Right renal pelvis (tissue), 4 donors: ENCODE results near the gene P2RY11. TPM values are rescaled to one million over a fixed set of nuclear protein-coding genes. Genes with fewer than 3 reads are reported as not detected.

Experiments
- polyA plus RNA-seq, 4 donors: library from polyadenylated mRNA; unstranded; fragments of 120-200 nt; gene quantifications; one replicate each; pipeline ENCODE4 v1.2.1, GENCODE V29; 2013; ENCODE audit not compliant: insufficient read length in 4 of 4

P2RY11 gene
- polyA plus RNA-seq, 4 donors: 10.4 to 13.9 (median 12.2) TPM

Other genes starting within 250 kb of the P2RY11 start
- 10 to 100 TPM; 16.1 to 29.2 (median 18.0) TPM for gene OLFM2, start 175.2 kb upstream of the P2RY11 start, polyA plus RNA-seq
- 1 to 10 TPM in 1 of 4 donors, under 1 TPM in 3; 0.73 to 3.1 (median 0.85) TPM for gene COL5A3, start 101.2 kb upstream of the P2RY11 start, polyA plus RNA-seq
- under 1 TPM in 1 of 4 donors, not detected in 3; 0.10 TPM for gene RDH8, start 98.2 kb upstream of the P2RY11 start, polyA plus RNA-seq
- gene SHFL, start 25.4 kb upstream of the P2RY11 start, polyA plus RNA-seq: 10 to 100 TPM; 24.6 to 28.9 (median 26.1) TPM
- 1 to 10 TPM; 2.3 to 4.8 (median 2.9) TPM for gene ANGPTL6, start 9.0 kb upstream of the P2RY11 start, polyA plus RNA-seq
- gene PPAN, start 5.3 kb upstream of the P2RY11 start, polyA plus RNA-seq: 10 to 100 TPM; 28.6 to 36.4 (median 32.1) TPM
- 100 to 1,000 TPM; 188 to 215 (median 195) TPM for gene EIF3G, start 8.2 kb downstream of the P2RY11 start, polyA plus RNA-seq
- 100 to 1,000 TPM in 3 of 4 donors, 10 to 100 TPM in 1; 89.1 to 111 (median 105) TPM for gene DNMT1, start 83.3 kb downstream of the P2RY11 start, polyA plus RNA-seq
- 10 to 100 TPM; 11.1 to 12.5 (median 11.8) TPM for gene S1PR2, start 119.6 kb downstream of the P2RY11 start, polyA plus RNA-seq
- gene MRPL4, start 140.5 kb downstream of the P2RY11 start, polyA plus RNA-seq: 10 to 100 TPM; 38.3 to 57.4 (median 39.5) TPM
- 1 to 10 TPM; 6.1 to 7.5 (median 6.6) TPM for gene ICAM1, start 159.4 kb downstream of the P2RY11 start, polyA plus RNA-seq
- under 1 TPM; 0.17 to 0.57 (median 0.46) TPM for gene ICAM4, start 175.3 kb downstream of the P2RY11 start, polyA plus RNA-seq
- under 1 TPM; 0.10 to 0.38 (median 0.14) TPM for gene ICAM5, start 178.3 kb downstream of the P2RY11 start, polyA plus RNA-seq
- 1 to 10 TPM; 4.0 to 6.8 (median 5.1) TPM for gene ZGLP1, start 198.1 kb downstream of the P2RY11 start, polyA plus RNA-seq
- 10 to 100 TPM; 18.6 to 25.9 (median 20.7) TPM for gene FDX2, start 204.3 kb downstream of the P2RY11 start, polyA plus RNA-seq
- 10 to 100 TPM; 27.3 to 40.6 (median 31.2) TPM for gene RAVER1, start 221.8 kb downstream of the P2RY11 start, polyA plus RNA-seq
- 10 to 100 TPM in 1 of 4 donors, 1 to 10 TPM in 3; 7.8 to 11.3 (median 8.9) TPM for gene ICAM3, start 227.9 kb downstream of the P2RY11 start, polyA plus RNA-seq